ENCODE results near the gene TXNIP.
A peak's percentile ranks its signal among the peaks of the same experiment; 100 is the strongest.

GRCh38 chr1:145978854-145979745, 17.3 kb downstream of the TXNIP start:
- TF ChIP-seq CTCF (IDR thresholded peaks at IDR 0.05) (peak; percentile 30), EZH2phosphoT487 (IDR thresholded peaks at IDR 0.05) (no peak)

Data from neural progenitor cell (in vitro differentiated cells).